ENCODE results near the gene PYDC2. TPM values are rescaled to one million over a fixed set of nuclear protein-coding genes. Genes with fewer than 3 reads are reported as not detected.

Gene PYDC2
- total RNA-seq, 4 donors from 2014 or later, result not detected

GRCh38 chr3:191493336-191493735 is 32.4 kb downstream of the PYDC2 start:
- no peaks in the 10 kb centered on the region for H3K36me3 ChIP-seq

GRCh38 chr3:191499307-191500080 is 38.5 kb downstream of the PYDC2 start:
- H3K9me3 ChIP-seq, result no peaks in the 10 kb centered on the region
- H3K4me3 ChIP-seq, result peak overlapping the region in 3 of 4 donors; percentile 13 to 28 (median 14)
- TF ChIP-seq POLR2A (IDR thresholded peaks at IDR 0.05) (no peak), EP300 (IDR thresholded peaks at IDR 0.05) (no peak), CTCF (IDR thresholded peaks at IDR 0.05) (no peak)
- no peak for DNase-seq (ENCODE audit: low spot score in 2 of 2)
- 12 to 19% methylated on average over 20 of the region's 20 CpGs for WGBS, 2 donors
- H3K36me3 ChIP-seq, result no peaks in the 10 kb centered on the region
- H3K27ac ChIP-seq, result no peak overlapping the region
- H3K27me3 ChIP-seq, result no peaks in the 10 kb centered on the region
- H3K4me1 ChIP-seq, result peaks cover 0 to 15% (median 5%) of the 10 kb centered on the region in 4 donors

More at GRCh38 chr3:191493336-191493735, 32.4 kb downstream of the PYDC2 start:
- Histone ChIP-seq H3K4me1 (no peaks in the 10 kb centered on the region), H3K27me3 (no peaks in the 10 kb centered on the region), H3K4me3 (no peak overlapping the region), H3K27ac (no peak overlapping the region), H3K9me3 (no peaks in the 10 kb centered on the region)
- DNase-seq (ENCODE audit: low spot score in 2 of 2), result no peak
- TF ChIP-seq EP300 (IDR thresholded peaks at IDR 0.05) (no peak), POLR2A (IDR thresholded peaks at IDR 0.05) (no peak), CTCF (IDR thresholded peaks at IDR 0.05) (no peak)

- 85 to 90% methylated on average over 5 of the region's 5 CpGs for WGBS, 2 donors
- no peak for DNase-seq (ENCODE audit: low spot score in 2 of 2)
- no peak overlapping the region for H3K4me3 ChIP-seq
- no peaks in the 10 kb centered on the region for H3K36me3 ChIP-seq
- no peaks in the 10 kb centered on the region for H3K9me3 ChIP-seq
- TF ChIP-seq CTCF (IDR thresholded peaks at IDR 0.05) (no peak), POLR2A (IDR thresholded peaks at IDR 0.05) (no peak)
- peaks cover 0 to 15% (median 5%) of the 10 kb centered on the region in 4 donors for H3K4me1 ChIP-seq
- H3K27ac ChIP-seq, result no peak overlapping the region
- H3K27me3 ChIP-seq, result no peaks in the 10 kb centered on the region
Observed at GRCh38 chr3:191500892-191501291, 39.9 kb downstream of the PYDC2 start.

GRCh38 chr3:191502583-191502982 is 41.6 kb downstream of the PYDC2 start:
- Histone ChIP-seq H3K9me3 (no peaks in the 10 kb centered on the region), H3K27ac (no peak overlapping the region), H3K4me3 (no peak overlapping the region), H3K36me3 (no peaks in the 10 kb centered on the region), H3K4me1 (peaks cover 0 to 15% (median 5%) of the 10 kb centered on the region in 4 donors), H3K27me3 (no peaks in the 10 kb centered on the region)
- 61 to 63% methylated on average over 3 of the region's 3 CpGs for WGBS, 2 donors
- TF ChIP-seq POLR2A (IDR thresholded peaks at IDR 0.05), result no peak
- no peak for TF ChIP-seq EP300 (IDR thresholded peaks at IDR 0.05)
- TF ChIP-seq CTCF (IDR thresholded peaks at IDR 0.05), result no peak
- DNase-seq (ENCODE audit: low spot score in 2 of 2), result no peak

GRCh38 chr3:191509078-191509477 is 48.1 kb downstream of the PYDC2 start:
- DNase-seq (ENCODE audit: low spot score in 2 of 2), result no peak
- Histone ChIP-seq H3K9me3 (no peaks in the 10 kb centered on the region), H3K27ac (no peak overlapping the region), H3K36me3 (no peaks in the 10 kb centered on the region), H3K4me1 (no peaks in the 10 kb centered on the region), H3K4me3 (no peak overlapping the region), H3K27me3 (no peaks in the 10 kb centered on the region)
- 74 to 79% methylated on average over 2 of the region's 2 CpGs for WGBS, 2 donors
- TF ChIP-seq CTCF (IDR thresholded peaks at IDR 0.05) (no peak), POLR2A (IDR thresholded peaks at IDR 0.05) (no peak), EP300 (IDR thresholded peaks at IDR 0.05) (no peak)

Measured in tibial nerve (tissue), 4 donors.